H1 (cell line): ENCODE measurements around the gene XPO5.

Source experiments
- CEBPB ChIP-seq: IDR thresholded peaks from 2 replicates; pipeline ENCODE4 v1.6.1; 2012; ENCODE audit warnings: low read depth, low read length
- CREB1 ChIP-seq: IDR thresholded peaks from 2 replicates; pipeline ENCODE4 v1.6.1; 2012; ENCODE audit warnings: inconsistent platforms
- EP300 ChIP-seq, 2 experiments: IDR thresholded peaks; 1 replicate in 1 of 2; 2 replicates in 1 of 2; pipeline ENCODE4 v1.6.1; 2011 to 2012; ENCODE audit warnings: low read depth in 2 of 2, low read length in 2 of 2, mild to moderate bottlenecking in 2 of 2, borderline replicate concordance in 1 of 2, inconsistent platforms in 1 of 2, moderate library complexity in 1 of 2
- NRF1 ChIP-seq: IDR thresholded peaks from 2 replicates; pipeline ENCODE4 v1.6.1; 2011; ENCODE audit warnings: mild to moderate bottlenecking, low read depth, low read length, improper control_type of control experiment
- POLR2A ChIP-seq, 2 experiments: IDR thresholded peaks; 1 replicate in 1 of 2; 2 replicates in 1 of 2; pipeline ENCODE4 v1.6.1; 2011; ENCODE audit warnings: low read depth in 2 of 2, low read length in 2 of 2, mild to moderate bottlenecking in 2 of 2; ENCODE audit errors: control extremely low read depth in 1 of 2
- POLR2AphosphoS5 ChIP-seq: IDR thresholded peaks from 2 replicates; pipeline ENCODE4 v1.6.1; 2011; ENCODE audit warnings: low read depth, low read length
- SRF ChIP-seq: IDR thresholded peaks from 2 replicates; pipeline ENCODE4 v1.6.1; 2011; ENCODE audit warnings: mild to moderate bottlenecking, low read depth, low read length, moderate library complexity
- TCF12 ChIP-seq: IDR thresholded peaks from 2 replicates; pipeline ENCODE4 v1.6.1; 2011; ENCODE audit warnings: low read depth, mild to moderate bottlenecking, low read length
- TF ChIP-seq, protein P1 (sequence below), 3 experiments: IDR thresholded peaks; 1 replicate in 2 of 3; 2 replicates in 1 of 3; pipeline versions ENCODE4 v1.5.1 to v1.6.1; 2011; ENCODE audit warnings: low read length in 3 of 3, mild to moderate bottlenecking in 3 of 3, inconsistent platforms in 2 of 3, low read depth in 1 of 3, moderate library complexity in 1 of 3; ENCODE audit not compliant: insufficient read depth in 1 of 3; ENCODE audit errors: control extremely low read depth in 1 of 3
- TF ChIP-seq, protein P2 (sequence below): IDR thresholded peaks from 2 replicates; pipeline ENCODE4 v1.6.1; 2011; ENCODE audit warnings: low read length, improper control_type of control experiment

DNA sequence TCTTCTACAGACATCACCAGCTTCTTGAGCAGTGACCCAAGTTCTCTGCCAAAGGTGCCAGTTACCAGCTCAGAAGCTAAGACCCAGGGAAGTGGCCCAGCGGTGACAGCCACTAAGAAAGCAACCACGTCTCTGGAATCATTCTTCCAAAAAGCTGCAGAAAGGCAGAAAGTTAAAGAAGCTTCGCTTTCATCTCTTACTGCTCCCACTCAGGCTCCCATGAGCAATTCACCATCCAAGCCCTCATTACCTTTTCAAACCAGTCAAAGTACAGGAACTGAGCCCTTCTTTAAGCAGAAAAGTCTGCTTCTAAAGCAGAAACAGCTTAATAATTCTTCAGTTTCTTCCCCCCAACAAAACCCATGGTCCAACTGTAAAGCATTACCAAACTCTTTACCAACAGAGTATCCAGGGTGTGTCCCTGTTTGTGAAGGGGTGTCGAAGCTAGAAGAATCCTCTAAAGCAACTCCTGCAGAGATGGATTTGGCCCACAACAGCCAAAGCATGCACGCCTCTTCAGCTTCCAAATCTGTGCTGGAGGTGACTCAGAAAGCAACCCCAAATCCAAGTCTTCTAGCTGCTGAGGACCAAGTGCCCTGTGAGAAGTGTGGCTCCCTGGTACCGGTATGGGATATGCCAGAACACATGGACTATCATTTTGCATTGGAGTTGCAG lies 38.0 kb upstream of the XPO5 start:
- no peak for TF ChIP-seq TCF12
- TF ChIP-seq, protein P1, sequence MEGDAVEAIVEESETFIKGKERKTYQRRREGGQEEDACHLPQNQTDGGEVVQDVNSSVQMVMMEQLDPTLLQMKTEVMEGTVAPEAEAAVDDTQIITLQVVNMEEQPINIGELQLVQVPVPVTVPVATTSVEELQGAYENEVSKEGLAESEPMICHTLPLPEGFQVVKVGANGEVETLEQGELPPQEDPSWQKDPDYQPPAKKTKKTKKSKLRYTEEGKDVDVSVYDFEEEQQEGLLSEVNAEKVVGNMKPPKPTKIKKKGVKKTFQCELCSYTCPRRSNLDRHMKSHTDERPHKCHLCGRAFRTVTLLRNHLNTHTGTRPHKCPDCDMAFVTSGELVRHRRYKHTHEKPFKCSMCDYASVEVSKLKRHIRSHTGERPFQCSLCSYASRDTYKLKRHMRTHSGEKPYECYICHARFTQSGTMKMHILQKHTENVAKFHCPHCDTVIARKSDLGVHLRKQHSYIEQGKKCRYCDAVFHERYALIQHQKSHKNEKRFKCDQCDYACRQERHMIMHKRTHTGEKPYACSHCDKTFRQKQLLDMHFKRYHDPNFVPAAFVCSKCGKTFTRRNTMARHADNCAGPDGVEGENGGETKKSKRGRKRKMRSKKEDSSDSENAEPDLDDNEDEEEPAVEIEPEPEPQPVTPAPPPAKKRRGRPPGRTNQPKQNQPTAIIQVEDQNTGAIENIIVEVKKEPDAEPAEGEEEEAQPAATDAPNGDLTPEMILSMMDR (IDR thresholded peaks at IDR 0.05; ENCODE audit: control extremely low read depth in 1 of 3, insufficient read depth in 1 of 3, low read depth in 1 of 3, low read length in 3 of 3), result no peak
- no peak for TF ChIP-seq POLR2A (IDR thresholded peaks at IDR 0.05; ENCODE audit: control extremely low read depth in 1 of 2, low read depth in 2 of 2, low read length in 2 of 2)
- TF ChIP-seq, protein P2, sequence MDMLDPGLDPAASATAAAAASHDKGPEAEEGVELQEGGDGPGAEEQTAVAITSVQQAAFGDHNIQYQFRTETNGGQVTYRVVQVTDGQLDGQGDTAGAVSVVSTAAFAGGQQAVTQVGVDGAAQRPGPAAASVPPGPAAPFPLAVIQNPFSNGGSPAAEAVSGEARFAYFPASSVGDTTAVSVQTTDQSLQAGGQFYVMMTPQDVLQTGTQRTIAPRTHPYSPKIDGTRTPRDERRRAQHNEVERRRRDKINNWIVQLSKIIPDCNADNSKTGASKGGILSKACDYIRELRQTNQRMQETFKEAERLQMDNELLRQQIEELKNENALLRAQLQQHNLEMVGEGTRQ, result no peak
- no peak for TF ChIP-seq EP300 (IDR thresholded peaks at IDR 0.05; ENCODE audit: borderline replicate concordance in 1 of 2, low read depth in 2 of 2, low read length in 2 of 2)
- no peak for TF ChIP-seq CREB1
- no peak for TF ChIP-seq SRF
- TF ChIP-seq POLR2AphosphoS5, result no peak
- TF ChIP-seq NRF1, result no peak
- TF ChIP-seq CEBPB, result no peak
